GM06990 (cell line): ENCODE data around the gene SLC26A11.

Experiments
- DNase-seq: peaks from one replicate; pipeline ENCODE4 v3.0.0-alpha.2; 2011; ENCODE audit not compliant: insufficient read length; ENCODE audit errors: extremely low read depth
- H3K27me3 ChIP-seq: replicated peaks from 2 replicates; pipeline ENCODE4 v1.6.0; 2011; ENCODE audit warnings: low read length; ENCODE audit not compliant: control insufficient read depth, insufficient read depth
- H3K36me3 ChIP-seq: 2 replicates; pipeline ENCODE4 v1.5.1; 2011; ENCODE audit warnings: low read length; ENCODE audit not compliant: control insufficient read depth, insufficient read depth
- H3K4me3 ChIP-seq: replicated peaks from 2 replicates; pipeline ENCODE4 v1.5.1; 2011; ENCODE audit warnings: low read depth, mild to moderate bottlenecking, control low read depth, low read length
- TF ChIP-seq, protein P1 (sequence below): IDR thresholded peaks from 2 replicates; pipeline ENCODE4 v1.5.1; 2011; ENCODE audit warnings: low read length, control low read depth, mild to moderate bottlenecking, inconsistent platforms; ENCODE audit not compliant: insufficient read depth, poor library complexity, severe bottlenecking

SLC26A11 gene

DNA sequence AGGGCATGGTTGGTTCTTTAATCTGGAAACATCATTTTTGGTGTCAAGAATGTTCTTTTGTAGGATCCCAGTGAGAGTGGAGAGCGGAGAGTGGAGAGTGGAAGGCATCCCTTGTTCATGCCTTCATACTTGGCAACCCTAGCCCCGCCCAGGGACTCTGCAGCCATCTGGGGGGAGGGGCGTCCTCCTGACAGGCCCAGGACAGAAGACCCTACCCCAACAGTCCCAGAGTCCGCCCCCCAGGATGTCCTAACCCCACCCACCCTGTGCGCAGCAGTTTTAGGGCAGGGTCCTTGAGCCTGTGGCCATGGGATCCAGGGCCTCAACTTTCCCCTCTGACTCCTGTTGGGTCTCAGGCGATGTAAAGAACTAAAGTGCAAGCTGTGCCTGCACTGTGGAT is 4.5 kb downstream of the SLC26A11 start:
- H3K4me3 ChIP-seq: no peak overlapping the region
- no peak for DNase-seq
- TF ChIP-seq, protein P1, sequence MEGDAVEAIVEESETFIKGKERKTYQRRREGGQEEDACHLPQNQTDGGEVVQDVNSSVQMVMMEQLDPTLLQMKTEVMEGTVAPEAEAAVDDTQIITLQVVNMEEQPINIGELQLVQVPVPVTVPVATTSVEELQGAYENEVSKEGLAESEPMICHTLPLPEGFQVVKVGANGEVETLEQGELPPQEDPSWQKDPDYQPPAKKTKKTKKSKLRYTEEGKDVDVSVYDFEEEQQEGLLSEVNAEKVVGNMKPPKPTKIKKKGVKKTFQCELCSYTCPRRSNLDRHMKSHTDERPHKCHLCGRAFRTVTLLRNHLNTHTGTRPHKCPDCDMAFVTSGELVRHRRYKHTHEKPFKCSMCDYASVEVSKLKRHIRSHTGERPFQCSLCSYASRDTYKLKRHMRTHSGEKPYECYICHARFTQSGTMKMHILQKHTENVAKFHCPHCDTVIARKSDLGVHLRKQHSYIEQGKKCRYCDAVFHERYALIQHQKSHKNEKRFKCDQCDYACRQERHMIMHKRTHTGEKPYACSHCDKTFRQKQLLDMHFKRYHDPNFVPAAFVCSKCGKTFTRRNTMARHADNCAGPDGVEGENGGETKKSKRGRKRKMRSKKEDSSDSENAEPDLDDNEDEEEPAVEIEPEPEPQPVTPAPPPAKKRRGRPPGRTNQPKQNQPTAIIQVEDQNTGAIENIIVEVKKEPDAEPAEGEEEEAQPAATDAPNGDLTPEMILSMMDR: no peak
- H3K36me3 ChIP-seq: no peaks in the 10 kb centered on the region
- H3K27me3 ChIP-seq: no peaks in the 10 kb centered on the region; the same call in 1 of the 2 replicates

DNA sequence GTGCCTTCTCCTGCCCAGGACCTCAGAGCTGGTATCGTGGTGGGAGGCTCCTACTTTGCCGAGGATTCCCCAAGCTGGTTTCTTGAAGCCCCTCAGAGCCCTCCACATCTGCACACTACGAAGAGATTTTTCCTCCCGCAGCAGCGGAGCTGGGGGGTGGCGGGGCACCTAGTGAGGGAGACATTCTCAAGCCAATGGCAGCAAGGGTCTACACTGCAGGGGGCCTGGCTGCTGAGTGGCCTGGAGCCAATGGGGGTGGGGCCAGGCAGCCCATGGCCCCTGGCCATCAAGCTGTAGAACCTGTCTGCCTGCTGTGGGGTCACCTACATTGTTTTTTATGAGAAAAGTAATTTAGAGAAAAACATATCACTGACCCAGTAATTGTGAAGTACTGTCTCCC is 5.0 kb downstream of the SLC26A11 start:
- DNase-seq: no peak
- H3K4me3 ChIP-seq: no peak overlapping the region
- no peaks in the 10 kb centered on the region for H3K36me3 ChIP-seq
- no peaks in the 10 kb centered on the region; the same call in 1 of the 2 replicates for H3K27me3 ChIP-seq
- TF ChIP-seq, protein P1: no peak

DNA sequence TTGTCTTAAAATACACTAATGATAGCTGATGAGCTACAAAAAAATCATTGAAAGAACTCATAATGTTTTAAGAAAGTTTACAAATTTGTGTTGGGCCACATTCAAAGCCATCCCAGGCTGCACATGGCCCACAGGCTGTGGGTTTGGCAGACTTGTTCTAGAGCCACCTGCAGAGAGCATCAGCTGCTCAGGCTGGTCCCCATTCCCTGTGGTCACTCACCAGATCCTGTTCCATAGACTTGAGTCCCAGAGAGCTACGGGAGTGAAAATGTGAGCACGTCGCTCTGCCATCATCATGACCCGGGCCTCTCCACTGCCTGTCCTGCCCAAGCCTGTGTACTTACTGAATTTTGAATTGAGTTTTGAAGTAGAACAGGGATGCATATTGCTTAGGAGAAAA is 6.9 kb downstream of the SLC26A11 start:
- Histone ChIP-seq H3K4me3 (no peak overlapping the region), H3K36me3 (no peaks in the 10 kb centered on the region), H3K27me3 (no peaks in the 10 kb centered on the region; the same call in 1 of the 2 replicates)
- DNase-seq: no peak
- TF ChIP-seq, protein P1: no peak

DNA sequence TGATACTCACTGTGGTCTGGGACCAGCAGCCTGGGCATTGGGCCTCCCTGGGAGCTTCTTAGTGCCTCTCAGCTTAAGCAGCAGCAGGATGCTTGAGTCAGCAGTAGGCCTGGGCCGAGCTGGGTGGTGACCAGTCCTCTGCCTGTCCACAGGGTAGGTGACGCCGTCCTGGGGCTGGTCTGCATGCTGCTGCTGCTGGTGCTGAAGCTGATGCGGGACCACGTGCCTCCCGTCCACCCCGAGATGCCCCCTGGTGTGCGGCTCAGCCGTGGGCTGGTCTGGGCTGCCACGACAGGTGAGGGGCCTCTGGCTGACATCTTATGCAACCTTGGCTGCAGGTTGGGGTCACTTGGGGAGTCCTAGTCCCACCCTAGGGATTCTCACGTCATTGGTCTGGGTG is 7.4 kb downstream of the SLC26A11 start:
- DNase-seq: no peak
- TF ChIP-seq, protein P1: no peak
- no peaks in the 10 kb centered on the region for H3K36me3 ChIP-seq

DNA sequence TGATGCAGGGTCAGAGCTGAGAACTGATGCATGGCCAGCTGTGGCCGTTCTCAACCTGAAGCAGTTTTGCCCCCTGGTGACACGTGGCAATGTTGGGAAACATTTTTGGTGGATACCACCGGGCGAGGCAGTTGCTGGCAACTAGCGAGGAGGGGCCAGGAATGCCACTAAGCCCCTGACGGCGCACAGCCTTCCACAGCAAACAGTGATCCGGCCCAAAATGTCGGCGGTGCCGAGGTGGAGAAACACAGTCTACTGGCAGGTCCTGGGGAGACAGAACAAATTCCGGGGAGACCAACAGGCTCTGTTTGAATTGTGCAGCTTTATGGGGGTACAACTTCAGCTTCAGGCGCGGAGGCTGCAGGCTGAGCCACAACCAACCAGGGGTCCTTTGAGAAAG is 8.2 kb downstream of the SLC26A11 start:
- TF ChIP-seq, protein P1: no peak
- no peak for DNase-seq
- Histone ChIP-seq H3K36me3 (no peaks in the 10 kb centered on the region), H3K27me3 (no peaks in the 10 kb centered on the region; the same call in 1 of the 2 replicates), H3K4me3 (no peak overlapping the region)

More for the DNA sequence above, 7.4 kb downstream of the SLC26A11 start:
- no peak overlapping the region for H3K4me3 ChIP-seq
- no peaks in the 10 kb centered on the region; the same call in 1 of the 2 replicates for H3K27me3 ChIP-seq

DNA sequence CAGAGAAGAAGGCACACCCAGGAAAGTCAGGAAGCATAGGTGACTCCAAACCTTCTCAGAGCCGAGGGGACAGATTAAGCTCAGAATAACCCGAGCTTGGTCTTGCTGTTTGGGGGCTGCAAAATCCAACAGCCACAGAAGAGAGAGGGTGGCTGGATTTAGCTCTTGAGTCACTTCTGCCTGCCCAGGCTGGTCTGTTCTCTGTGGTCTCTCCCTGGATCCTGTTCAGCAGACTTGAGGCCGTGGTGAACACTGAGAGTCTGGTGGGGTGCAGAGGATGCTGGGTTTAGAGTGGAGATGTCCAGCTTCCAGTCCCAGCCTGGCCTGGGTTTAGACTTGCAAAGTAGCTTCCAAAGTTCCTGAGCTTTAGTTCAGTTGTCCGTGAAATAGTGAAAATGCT is 8.8 kb downstream of the SLC26A11 start:
- no peaks in the 10 kb centered on the region; the same call in 1 of the 2 replicates for H3K27me3 ChIP-seq
- no peak for DNase-seq
- H3K4me3 ChIP-seq: no peak overlapping the region
- TF ChIP-seq, protein P1: no peak
- no peaks in the 10 kb centered on the region for H3K36me3 ChIP-seq
